Measurements from ENCODE around the gene ROR2.

Gene ROR2

DNA sequence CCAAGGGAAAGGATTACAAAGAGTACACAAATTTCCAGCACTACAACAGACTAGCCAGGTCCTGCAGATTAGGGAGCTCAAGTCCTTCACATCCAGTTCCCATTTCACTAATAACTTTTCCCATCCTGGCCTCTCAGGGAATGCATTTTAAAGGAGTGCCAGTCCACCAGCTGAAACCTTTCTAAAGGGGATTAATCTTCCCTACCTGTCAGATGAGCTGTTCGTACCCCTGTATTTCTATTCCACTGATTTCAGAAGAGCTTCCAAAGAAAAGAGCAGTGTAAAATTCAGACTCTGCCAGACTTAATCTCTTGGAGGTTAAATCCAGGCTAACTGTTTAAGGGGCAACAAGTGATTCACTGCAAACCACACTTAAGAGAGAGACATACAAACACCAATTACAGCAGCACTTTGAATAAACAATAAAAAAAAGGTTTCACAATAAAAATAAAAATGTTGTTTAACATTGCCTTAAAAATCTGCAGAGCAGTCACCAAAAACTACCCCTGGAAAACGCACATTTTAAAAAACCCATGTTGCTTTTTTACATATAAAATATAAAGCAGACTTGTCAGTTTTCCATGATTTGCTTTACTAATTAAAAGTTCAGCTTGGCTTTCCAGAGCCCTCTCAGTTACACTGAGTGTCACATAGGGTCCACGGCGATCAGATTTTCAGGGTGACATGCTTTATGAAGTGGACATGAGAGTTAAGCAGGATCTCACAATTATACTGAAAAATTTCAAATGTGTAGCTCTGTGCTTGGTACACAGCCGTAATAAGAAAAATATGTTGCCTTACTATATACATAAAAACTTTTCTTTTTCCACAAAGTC lies 3.2 kb downstream of the ROR2 start:
- DNase-seq (ENCODE audit: insufficient read length) (no peak), FAIRE-seq (no peak)
- TF ChIP-seq TAF1 (IDR thresholded peaks at IDR 0.05; ENCODE audit: borderline replicate concordance, low read depth, low read length), result no peak
- TF ChIP-seq POLR2A (IDR thresholded peaks at IDR 0.05; ENCODE audit: low read depth, low read length), result no peak
- TF ChIP-seq POLR2AphosphoS5 (IDR thresholded peaks at IDR 0.05; ENCODE audit: low read depth, low read length), result no peak

DNA sequence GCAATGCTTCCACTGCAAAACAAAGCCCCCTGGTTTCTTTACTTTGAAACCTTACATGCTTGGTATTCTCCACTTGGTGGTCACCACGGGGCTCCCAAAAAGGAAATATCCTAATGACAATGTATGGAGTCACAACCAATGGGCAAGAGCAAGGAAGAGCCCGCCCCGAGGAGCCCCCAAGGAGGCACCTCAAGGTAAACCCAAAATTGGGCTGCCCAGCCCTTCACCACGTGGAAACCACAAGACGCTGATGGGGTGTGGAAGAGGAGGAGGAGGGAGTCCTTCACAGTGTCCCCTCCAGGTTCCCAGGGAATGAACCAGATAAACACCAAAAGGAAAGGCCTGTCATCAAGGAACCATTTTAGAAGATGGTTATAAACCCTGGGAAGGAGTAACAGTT lies 3.8 kb downstream of the ROR2 start:
- DNase-seq (ENCODE audit: insufficient read length) (no peak), FAIRE-seq (no peak)
- TF ChIP-seq TAF1 (IDR thresholded peaks at IDR 0.05; ENCODE audit: borderline replicate concordance, low read depth, low read length) (no peak), POLR2A (IDR thresholded peaks at IDR 0.05; ENCODE audit: low read depth, low read length) (no peak)

DNA sequence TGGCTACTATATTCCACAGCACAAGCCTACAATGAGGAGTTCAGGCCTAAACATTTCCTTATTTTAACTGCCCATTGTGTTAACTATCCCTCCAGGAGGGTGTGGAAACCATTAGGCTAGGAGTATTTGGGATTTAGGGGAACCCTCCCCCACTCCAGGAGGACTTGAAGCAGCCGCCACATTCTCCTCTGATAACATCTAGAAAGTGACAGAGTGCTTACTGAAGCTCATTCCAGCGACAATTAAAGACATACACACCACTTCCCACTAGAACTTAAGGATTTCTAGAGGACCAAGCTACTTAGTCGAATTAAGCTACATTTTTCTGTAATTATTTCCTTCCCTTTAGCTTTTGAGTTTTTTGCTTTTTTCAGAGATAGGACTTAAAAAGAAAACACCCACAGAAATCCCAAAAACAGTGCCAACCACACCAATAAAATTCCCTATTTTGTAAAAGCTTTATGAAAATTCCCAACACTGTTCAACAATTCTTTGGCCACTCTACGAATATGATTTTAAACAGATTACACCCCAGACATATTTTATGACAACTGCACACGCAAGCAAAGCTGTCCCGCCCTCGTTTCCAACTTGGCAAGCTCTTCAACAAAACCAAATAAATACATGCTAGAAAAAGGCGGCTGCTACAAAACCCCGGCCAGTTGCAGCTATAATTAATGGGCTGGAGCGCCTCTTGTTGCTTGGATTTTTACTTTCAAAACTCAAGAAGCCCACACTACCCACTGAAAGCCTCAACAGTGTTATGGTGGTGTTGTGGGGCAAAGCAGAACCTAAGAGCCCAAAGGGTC lies 4.5 kb downstream of the ROR2 start:
- no peak for DNase-seq (ENCODE audit: insufficient read length)
- FAIRE-seq, result no peak
- TF ChIP-seq POLR2A (IDR thresholded peaks at IDR 0.05; ENCODE audit: low read depth, low read length), result no peak
- no peak for TF ChIP-seq TAF1 (IDR thresholded peaks at IDR 0.05; ENCODE audit: borderline replicate concordance, low read depth, low read length)
- TF ChIP-seq POLR2AphosphoS5 (IDR thresholded peaks at IDR 0.05; ENCODE audit: low read depth, low read length), result no peak

- no peak for DNase-seq (ENCODE audit: insufficient read length)
- TF ChIP-seq TAF1 (IDR thresholded peaks at IDR 0.05; ENCODE audit: borderline replicate concordance, low read depth, low read length) (no peak), POLR2AphosphoS5 (IDR thresholded peaks at IDR 0.05; ENCODE audit: low read depth, low read length) (no peak), POLR2A (IDR thresholded peaks at IDR 0.05; ENCODE audit: low read depth, low read length) (no peak)
- FAIRE-seq, result no peak
Observed at GRCh38 chr9:91944711-91945110, 5.3 kb downstream of the ROR2 start.

GRCh38 chr9:91943478-91944470 lies 6.3 kb downstream of the ROR2 start:
- DNase-seq (ENCODE audit: insufficient read length) (no peak), FAIRE-seq (no peak)
- TF ChIP-seq POLR2A (IDR thresholded peaks at IDR 0.05; ENCODE audit: low read depth, low read length) (no peak), POLR2AphosphoS5 (IDR thresholded peaks at IDR 0.05; ENCODE audit: low read depth, low read length) (no peak), TAF1 (IDR thresholded peaks at IDR 0.05; ENCODE audit: borderline replicate concordance, low read depth, low read length) (no peak)

DNA sequence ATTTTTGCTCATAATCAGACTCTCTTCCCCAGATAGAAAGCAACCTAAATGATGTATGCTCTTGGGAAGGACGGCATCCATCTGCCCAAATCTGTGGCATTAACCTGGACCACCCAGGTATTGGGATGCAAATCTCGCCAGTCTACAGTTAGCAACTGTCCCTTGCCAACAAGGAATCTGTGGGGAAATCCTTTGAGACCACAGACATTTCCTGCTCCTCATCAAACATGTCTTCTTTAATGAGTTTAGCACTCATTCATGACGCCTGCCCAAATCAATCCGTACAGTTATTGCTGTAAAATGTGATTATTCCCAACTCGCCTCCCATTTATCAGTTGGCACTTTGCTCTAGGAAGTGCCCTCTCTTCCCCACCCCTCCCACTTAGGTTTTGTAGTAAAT lies 7.8 kb downstream of the ROR2 start:
- TF ChIP-seq POLR2AphosphoS5 (IDR thresholded peaks at IDR 0.05; ENCODE audit: low read depth, low read length), result no peak
- no peak for TF ChIP-seq POLR2A (IDR thresholded peaks at IDR 0.05; ENCODE audit: low read depth, low read length)
- TF ChIP-seq TAF1 (IDR thresholded peaks at IDR 0.05; ENCODE audit: borderline replicate concordance, low read depth, low read length), result no peak
- no peak for DNase-seq (ENCODE audit: insufficient read length)
- no peak for FAIRE-seq

- no peak for FAIRE-seq
- TF ChIP-seq TAF1 (IDR thresholded peaks at IDR 0.05; ENCODE audit: borderline replicate concordance, low read depth, low read length), result no peak
- TF ChIP-seq POLR2A (IDR thresholded peaks at IDR 0.05; ENCODE audit: low read depth, low read length), result no peak
- TF ChIP-seq POLR2AphosphoS5 (IDR thresholded peaks at IDR 0.05; ENCODE audit: low read depth, low read length), result no peak
Observed at GRCh38 chr9:91939978-91940377, 10.1 kb downstream of the ROR2 start.

DNA sequence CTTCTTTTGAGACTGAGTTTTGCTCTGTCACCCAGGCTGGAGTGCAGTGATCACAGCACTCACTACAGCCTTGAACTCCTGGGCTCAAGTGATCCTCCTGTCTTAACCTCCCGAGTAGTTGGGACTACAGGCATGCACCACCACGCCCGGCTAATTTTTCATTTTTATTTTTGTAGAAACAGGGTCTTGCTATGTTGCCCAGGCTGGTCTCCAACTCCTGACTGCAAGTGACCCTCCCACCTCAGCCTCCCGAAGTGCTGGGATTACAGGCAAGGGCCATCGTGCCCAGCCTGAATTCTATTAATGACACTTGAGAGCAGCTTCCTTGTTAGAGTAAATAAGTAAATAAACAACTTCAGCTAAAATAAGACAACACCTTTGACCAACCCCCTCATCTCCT lies 12.3 kb downstream of the ROR2 start:
- FAIRE-seq (no peak), DNase-seq (ENCODE audit: insufficient read length) (no peak)
- TF ChIP-seq POLR2A (IDR thresholded peaks at IDR 0.05; ENCODE audit: low read depth, low read length), result no peak
- no peak for TF ChIP-seq POLR2AphosphoS5 (IDR thresholded peaks at IDR 0.05; ENCODE audit: low read depth, low read length)
- no peak for TF ChIP-seq TAF1 (IDR thresholded peaks at IDR 0.05; ENCODE audit: borderline replicate concordance, low read depth, low read length)

More at GRCh38 chr9:91939978-91940377, 10.1 kb downstream of the ROR2 start:
- DNase-seq (ENCODE audit: insufficient read length), result no peak

GRCh38 chr9:91937056-91937455 lies 13.0 kb downstream of the ROR2 start:
- FAIRE-seq (no peak), DNase-seq (ENCODE audit: insufficient read length) (no peak)
- TF ChIP-seq POLR2AphosphoS5 (IDR thresholded peaks at IDR 0.05; ENCODE audit: low read depth, low read length) (no peak), POLR2A (IDR thresholded peaks at IDR 0.05; ENCODE audit: low read depth, low read length) (no peak), TAF1 (IDR thresholded peaks at IDR 0.05; ENCODE audit: borderline replicate concordance, low read depth, low read length) (no peak)

DNA sequence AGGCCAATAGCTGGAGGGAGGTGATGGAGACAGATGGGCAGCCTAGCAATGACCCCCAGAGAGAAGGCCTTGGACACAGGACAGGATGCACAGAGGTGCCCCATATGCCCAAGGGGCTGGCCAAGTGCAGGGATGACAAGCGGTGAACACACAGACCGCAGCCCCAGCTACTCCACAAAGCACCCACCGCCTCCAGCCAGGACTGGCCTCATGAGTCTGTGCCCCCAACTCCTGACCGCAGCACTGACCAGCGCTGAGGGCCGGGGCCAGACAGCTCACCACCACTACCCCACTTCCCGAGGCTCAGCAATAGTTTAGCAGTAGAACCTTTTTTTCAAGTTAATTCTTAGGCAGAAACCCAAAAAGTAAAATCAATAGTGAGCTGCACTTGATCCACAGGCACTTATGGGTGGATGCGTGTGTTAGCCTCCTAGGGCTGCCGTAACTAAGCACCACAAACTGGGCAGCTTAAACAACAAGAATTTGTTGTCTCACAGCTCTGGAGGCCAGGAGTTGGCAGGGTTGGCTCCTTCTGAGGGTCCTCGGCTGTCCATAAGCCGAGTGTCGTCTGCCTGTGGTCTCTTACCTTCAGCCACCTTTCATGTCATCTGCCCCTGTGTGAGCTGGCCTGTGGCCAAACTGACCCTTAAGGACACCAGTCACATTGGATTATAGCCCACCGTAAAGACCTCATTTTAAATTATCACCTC lies 14.1 kb downstream of the ROR2 start:
- DNase-seq (ENCODE audit: insufficient read length) (no peak), FAIRE-seq (no peak)
- no peak for TF ChIP-seq POLR2AphosphoS5 (IDR thresholded peaks at IDR 0.05; ENCODE audit: low read depth, low read length)
- no peak for TF ChIP-seq TAF1 (IDR thresholded peaks at IDR 0.05; ENCODE audit: borderline replicate concordance, low read depth, low read length)
- no peak for TF ChIP-seq POLR2A (IDR thresholded peaks at IDR 0.05; ENCODE audit: low read depth, low read length)

Measured in GM12892 (cell line).